HG03558 (cell line): ENCODE results near the gene ZSCAN9.

Source experiments
- ATAC-seq: cut with Tn5 transposase; IDR thresholded peaks from one replicate; pipeline ENCODE4 v1.9.1; 2021; ENCODE audit warnings: moderate number of reproducible peaks; ENCODE audit not compliant: unreplicated experiment; ENCODE audit errors: extremely low read depth

The ZSCAN9 gene

DNA sequence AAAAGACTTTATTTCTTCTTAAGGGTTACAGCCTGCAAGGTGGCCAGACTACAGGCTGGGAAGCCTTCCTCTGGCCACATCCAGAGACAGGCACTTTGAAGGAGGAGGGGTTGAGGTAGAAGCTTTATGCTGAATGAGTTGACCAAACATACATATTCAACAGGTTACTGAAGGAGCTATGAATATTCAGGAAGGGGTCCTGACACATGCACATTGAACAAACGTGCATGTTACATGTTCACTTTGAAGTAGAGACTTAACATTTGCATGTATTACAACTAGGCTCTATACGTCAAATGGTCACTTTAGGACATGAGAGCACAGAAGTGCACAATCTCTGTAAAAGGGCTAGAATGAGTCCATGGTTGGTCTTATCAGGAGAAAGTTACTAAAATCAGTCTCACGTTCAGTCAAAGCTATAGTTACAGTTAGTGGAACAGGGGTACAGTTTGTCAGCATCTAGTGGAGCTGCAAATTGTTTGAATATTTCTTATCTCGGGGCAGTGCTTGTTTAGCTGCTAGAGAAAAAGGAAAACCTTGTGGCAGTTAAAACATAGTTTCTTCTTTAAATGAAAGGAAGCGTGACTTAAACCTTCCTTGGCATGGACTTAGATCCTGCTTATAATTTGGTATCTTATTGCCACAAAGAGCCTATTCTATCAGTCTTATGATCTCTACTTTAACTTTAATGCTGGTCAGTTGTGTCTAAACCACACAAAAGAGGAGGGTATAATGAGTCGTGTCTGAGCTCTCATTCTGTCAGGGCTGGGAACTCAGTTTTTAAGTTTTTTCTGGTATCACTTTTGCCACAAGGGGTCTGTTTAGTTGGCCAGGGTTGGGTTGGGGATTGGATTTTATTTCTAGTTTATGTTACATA is 4.6 kb upstream of the ZSCAN9 start:
- ATAC-seq = no peak

- no peak for ATAC-seq
Observed at GRCh38 chr6:28224131-28225055, 682 bp upstream of the ZSCAN9 start.

DNA sequence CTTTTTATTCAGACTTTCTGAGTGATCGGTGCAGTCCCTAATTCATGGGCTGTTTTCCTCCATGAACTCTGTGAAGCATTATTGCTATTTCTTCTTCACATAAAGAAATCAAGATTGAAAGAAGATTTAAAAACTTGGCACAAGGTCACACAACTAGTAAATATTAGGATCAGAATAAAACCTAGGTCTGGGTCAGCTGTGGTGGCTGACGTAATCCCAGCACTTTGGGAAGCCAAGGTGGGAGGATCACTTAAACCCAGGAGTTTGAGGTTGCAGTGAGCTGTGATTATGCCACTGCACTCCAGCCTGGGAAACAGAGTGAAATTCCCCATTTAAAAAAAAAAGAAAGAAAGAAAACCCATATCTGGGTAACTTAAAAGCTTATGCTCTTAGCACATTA is 1.4 kb downstream of the ZSCAN9 start:
- no peak for ATAC-seq

DNA sequence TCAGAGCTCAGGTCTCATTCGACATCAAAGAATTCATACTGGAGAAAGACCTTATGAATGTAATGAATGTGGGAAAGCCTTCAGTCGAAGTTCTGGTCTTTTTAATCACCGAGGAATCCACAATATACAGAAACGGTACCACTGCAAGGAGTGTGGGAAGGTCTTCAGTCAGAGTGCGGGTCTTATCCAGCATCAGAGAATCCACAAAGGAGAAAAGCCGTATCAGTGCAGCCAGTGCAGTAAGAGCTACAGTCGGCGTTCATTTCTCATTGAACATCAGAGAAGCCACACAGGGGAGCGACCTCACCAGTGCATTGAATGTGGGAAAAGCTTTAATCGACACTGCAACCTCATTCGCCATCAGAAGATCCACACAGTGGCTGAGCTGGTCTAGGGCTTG is 7.7 kb downstream of the ZSCAN9 start:
- ATAC-seq = no peak

- no peak for ATAC-seq
Observed at GRCh38 chr6:28235912-28236452, 10.9 kb downstream of the ZSCAN9 start.

DNA sequence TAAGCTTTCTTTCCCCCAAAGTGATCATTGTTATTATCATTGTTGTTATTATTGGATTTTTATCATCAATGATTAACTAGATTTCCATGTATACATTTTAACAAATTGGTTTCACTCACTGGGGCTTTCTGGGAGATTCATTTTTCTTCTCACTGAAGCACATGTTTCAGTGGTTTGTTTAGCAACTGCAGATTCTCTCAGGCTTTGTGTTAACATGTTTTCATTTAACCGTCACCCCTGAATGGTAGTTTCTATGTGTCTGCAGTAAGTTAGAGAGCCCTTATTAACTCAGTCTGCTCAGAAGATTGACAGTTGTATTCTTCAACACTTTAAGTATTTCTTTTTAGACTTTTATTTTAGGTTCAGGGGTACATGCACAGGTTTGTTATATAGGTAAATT is 14.6 kb downstream of the ZSCAN9 start:
- no peak for ATAC-seq

DNA sequence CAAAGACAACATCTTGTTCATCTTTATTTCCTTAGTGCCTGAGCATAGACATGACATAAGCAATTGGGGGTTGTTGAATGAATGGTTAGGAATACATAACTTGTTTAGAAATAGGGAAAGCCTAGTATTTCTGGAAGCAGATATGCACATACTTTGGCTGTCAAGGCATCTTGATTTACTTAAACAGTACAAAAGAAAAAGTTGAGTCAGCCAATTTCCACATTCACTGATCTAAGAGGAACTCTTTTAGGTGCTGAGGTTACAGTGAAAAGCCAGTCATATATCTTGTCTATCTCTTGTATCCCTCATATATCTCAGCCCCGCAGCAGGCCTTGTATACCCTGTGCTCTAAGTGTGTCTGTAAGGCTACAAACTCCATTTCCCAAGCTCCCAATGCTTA is 15.4 kb downstream of the ZSCAN9 start:
- ATAC-seq = no peak

DNA sequence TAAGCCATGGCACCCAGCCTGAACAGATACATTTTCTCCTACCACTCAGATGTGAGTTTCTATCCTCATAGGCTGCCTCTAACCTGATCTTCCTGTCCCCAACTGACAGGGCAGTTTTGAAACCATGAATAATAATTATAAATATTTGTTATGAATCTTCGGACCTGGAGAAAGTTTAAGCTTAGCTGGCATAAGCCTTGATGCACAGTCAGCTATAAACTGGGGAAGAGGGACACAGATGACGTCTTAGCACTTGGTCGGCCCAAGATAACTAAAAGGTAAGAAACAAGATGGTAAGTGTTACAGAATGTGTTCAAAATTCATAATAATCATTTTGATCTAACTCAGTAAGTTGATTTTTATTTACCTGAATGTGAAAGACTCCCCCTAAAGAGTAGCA is 18.9 kb downstream of the ZSCAN9 start:
- ATAC-seq = no peak

DNA sequence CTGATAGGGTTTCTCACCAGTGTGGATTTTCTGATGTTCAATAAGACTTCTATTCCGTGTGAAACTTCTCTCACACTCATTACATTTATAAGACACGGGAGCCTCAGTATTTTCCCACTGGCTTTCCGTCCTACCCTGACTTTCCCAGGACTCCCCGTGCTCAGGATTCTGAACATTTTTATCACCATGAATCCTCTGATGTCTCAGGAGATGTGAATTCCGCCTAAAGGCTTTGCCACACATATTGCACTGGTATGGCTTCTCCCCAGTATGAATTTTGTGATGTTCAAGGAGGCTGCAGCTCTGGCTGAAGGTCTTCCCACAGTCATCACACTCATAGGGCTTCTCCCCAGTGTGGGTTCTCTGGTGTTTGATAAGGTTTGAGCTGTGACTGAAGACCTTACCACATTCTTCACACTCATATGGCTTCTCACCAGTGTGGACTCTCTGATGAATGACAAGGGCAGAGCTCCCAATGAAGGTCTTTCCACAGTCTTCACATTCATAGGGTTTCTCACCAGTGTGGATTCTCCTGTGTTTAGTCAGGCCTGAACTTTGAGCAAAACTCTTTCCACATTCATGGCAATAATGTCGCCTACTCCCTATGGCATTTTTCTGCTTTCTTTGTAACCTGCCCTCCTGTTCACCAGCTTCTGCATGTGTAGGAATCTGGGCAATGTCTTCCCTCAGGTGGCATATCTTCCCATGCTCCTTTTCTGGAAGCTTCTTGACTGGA is 20.3 kb downstream of the ZSCAN9 start:
- ATAC-seq = no peak

- ATAC-seq = no peak
Observed at GRCh38 chr6:28248916-28249315, 23.8 kb downstream of the ZSCAN9 start.

DNA sequence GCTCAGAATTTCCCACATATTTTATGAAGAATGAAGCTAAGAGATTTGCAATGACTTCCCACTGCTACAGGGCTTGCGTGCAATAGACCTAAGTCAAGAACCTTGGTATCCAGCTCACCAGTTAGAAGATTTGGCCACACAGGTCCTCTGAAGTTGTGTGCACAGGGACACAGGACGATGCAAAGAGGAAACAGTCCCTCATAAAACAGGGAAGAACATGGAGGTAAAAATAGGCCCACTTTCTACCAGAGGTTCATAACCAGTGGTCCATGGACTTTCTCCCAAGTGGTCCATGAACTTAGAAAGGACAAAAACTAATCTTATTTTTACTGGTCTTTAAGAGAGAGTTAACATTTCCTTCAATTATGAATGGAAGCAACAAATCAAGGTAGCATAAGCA is 25.7 kb downstream of the ZSCAN9 start:
- ATAC-seq = no peak

DNA sequence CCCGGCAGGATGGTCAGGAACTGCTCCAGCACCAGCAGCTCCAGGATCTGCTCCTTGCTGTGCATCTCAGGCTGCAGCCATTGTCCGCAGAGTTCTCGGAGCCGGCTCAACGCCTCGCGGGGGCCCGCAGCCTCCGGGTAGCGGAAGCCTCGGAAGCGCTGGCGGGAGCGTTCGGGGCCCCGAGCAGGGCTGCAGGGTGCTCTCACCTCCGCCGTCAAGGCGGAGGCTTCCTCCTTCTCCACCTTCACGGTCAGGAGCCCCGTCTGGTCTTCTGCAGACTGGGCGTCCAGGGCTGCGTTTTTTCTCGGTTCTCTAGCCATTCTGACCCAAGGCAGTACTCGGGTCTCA is 26.6 kb downstream of the ZSCAN9 start:
- ATAC-seq = no peak

DNA sequence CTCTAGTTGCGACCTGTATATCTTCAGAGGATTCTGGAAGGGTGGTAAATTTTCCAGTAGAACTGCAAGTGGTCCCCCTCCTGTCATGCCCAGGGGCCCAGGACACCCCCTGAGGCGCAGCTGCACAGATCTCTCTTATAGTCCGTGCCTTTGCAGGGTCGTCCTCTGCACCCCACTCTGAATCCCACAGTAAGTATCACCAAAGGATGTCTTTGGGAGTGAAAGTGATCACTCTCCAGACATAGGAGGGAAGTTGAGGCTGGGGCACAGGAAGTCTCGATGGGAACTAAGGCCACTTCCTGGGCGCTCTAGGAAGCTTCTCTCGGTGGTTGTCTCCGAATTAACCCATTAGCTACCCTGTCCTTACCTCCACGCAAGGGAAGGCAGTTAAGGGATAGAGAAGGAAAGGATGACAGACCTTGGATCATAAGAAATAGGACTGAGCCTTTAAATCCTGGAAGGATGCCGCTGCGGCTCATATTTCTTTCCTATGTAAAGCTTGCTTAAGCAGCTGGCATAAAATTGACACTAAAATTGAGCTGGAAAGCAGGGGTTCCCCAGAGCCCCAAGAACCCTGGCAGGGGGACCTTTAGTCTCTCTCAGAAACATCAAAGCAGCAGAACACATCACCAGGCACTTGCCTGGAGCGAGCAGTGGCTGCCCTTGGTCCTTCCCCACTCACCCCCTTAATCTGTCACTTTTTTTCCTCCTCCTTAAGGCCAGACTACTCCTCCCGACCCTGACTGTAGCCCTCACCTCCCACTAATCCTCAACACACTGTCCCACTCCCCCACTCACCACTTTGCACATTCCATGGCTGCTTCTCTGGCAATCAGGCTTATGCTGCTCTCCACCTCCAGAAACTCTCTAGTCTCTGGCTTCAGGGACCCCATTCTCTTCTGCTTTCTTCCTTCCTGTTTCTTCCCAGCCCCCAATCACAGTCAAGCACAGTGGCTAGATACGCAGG is 27.2 kb downstream of the ZSCAN9 start, which contains the start of gene ZKSCAN4:
TSS of gene ZKSCAN4 (minus strand) at position 261 of the 967 bp plus-strand sequence. CDS start 289 bp downstream, outside the sequence.
- ATAC-seq = no peak

DNA sequence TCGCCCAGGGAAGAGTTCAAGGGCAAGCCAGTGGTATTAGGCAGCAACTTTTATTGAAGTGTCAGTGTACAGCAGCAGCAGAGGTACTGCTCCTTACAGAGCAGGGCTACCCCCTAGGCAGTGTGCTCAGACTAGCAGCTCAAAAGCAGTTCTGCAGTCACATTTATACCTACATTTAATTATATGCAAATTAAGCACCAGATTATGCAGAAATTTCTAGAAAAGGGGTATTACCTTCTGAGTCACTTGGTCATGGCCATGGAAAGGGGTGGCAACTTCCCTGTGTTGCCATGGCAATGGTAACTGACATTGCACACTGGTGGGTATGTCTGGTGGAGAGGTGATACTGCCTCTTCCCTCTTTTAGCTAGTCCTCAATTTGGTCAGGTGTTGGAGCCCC is 29.0 kb downstream of the ZSCAN9 start:
- ATAC-seq = no peak

GRCh38 chr6:28257042-28257441 is 32.0 kb downstream of the ZSCAN9 start:
- ATAC-seq = no peak

DNA sequence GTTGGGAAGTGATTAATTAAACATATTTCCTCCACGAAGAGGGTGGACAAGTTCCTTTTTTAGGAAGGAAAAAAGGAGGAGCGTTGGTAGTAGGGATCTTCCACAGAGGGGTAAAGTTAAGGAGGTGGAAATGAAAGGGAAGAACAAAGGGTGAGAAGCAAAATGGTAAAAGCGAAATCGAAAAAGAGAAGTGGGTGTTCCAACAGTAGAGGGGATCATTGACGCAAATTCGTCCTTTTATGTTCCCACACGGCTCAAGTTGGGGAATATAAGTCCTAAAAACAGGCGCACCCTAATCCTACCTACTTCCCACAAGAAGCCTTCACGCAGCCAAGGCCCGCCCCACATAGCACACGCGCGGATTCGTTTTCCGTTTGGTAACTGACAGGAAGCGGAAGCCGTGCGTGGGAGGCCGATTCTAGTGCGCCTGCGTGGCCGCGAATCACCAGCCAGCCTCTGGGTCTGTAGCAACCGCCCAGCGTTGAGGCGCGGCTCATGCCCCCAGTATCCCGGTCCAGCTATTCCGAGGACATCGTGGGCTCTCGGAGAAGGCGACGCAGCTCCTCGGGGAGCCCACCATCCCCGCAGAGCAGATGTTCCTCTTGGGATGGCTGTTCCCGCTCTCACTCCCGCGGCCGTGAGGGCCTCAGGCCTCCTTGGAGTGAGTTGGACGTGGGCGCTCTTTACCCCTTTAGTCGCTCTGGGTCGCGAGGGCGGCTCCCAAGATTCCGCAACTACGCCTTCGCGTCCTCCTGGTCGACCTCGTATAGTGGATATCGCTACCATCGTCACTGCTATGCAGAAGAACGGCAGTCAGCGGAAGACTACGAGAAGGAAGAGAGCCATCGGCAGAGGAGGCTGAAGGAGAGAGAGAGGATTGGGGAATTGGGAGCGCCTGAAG is 34.1 kb downstream of the ZSCAN9 start, which contains the start of gene NKAPL:
TSS of gene NKAPL (plus strand) at position 421 of the 901 bp plus-strand sequence. CDS start at position 496, 75 bp downstream.
- no peak for ATAC-seq

GRCh38 chr6:28263922-28264321 is 38.8 kb downstream of the ZSCAN9 start:
- no peak for ATAC-seq

- no peak for ATAC-seq
Observed at GRCh38 chr6:28264834-28265401, 39.8 kb downstream of the ZSCAN9 start.
